Stimulated activated memory B cell treated with anti-CD40 and anti-IgM and Interleukin-4, amounts not matched to agents 10 μg/mL and 1 μg/mL and 100 μg/mL, for 72 hours (primary cell): ENCODE results near the gene CENPQ.
A peak's percentile ranks its signal among the peaks of the same experiment; 100 is the strongest.

ENCODE experiments used
- ATAC-seq: fragments of 150-1000 bp; cut with Tn5 transposase; 2 replicates; pipeline ENCODE4 v1.10.0; 2021
- H3K27ac Mint-ChIP-seq: one replicate; pipeline ENCODE4 v1.8.0; 2022; ENCODE audit warnings: mild to moderate bottlenecking, mixed read lengths
- H3K27me3 Mint-ChIP-seq: one replicate; pipeline ENCODE4 v1.8.0; 2022; ENCODE audit warnings: mixed read lengths
- H3K36me3 Mint-ChIP-seq: one replicate; pipeline ENCODE4 v1.8.0; 2022; ENCODE audit warnings: mixed read lengths
- H3K4me1 Mint-ChIP-seq: one replicate; pipeline ENCODE4 v1.8.0; 2022; ENCODE audit warnings: mixed read lengths
- H3K4me3 Mint-ChIP-seq: one replicate; pipeline ENCODE4 v1.8.0; 2022; ENCODE audit warnings: mild to moderate bottlenecking, moderate library complexity, mixed read lengths
- H3K9me3 Mint-ChIP-seq: one replicate; pipeline ENCODE4 v1.8.0; 2022; ENCODE audit warnings: mixed read lengths

The CENPQ gene

DNA sequence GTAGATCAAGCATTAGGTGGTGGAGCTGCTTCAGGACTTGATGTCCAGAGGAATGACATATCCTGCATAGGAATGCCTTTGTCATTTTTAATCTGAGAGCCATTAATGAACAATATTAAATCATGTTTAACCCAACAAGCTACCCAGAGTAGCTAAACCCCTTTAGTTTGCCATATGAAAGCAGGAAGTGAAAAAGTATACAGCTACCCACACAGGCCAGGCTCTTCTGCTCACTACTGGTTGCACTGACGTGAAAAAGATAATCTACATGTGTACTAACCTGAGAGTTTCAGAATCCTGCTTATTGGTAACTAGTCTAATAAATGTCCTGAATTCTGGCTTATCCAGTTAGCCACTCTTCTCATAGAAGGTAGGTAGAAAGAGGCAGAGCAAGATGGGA lies 56.5 kb downstream of the CENPQ start:
- no peaks in the 10 kb centered on the region for H3K27me3 Mint-ChIP-seq
- H3K9me3 Mint-ChIP-seq, result no peaks in the 10 kb centered on the region
- peak; percentile 60 for ATAC-seq
- H3K36me3 Mint-ChIP-seq, result no peaks in the 10 kb centered on the region
- H3K4me1 Mint-ChIP-seq, result no peaks in the 10 kb centered on the region
- no peak overlapping the region for H3K4me3 Mint-ChIP-seq
- H3K27ac Mint-ChIP-seq, result no peak overlapping the region

DNA sequence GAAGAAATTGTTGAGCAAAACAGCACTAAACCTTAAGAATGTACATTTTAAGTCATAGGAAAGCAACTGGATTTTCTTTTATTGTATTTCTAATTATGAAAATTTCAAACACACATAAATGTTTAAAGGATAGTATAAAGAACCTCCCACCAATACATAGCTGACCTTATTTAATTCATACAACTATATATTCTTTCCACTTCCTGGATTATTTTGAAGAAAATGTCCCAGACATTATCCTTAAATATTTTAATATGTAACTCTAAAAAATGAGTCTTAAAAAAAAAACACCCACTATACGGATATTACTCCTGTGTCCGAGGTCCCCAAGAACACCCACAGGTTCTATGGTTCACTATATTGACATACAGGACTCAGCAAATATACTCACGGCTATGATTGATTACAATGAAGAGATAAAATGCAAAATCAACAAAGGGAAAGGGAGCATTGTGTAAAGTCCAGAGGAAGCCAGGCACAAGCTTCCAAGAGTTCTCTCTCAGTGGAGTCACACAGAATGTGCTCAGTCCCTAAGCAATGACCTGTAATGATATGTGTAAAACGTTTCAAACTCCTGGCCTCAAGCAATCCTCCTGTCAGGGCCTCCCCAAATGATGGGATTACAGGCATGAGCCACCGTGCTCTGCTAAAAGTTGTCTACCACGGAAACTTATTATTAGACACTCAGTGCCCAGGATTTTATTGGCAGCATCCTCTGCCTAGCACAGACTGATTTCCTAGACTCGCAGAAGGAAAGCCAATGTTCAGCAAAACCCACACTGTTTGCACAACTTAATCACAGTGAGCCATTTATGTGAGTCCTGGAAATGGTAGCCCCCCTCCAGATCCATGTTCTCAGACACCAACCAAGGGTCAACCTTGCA lies 59.8 kb downstream of the CENPQ start:
- Mint-ChIP-seq H3K4me3 (no peak overlapping the region), H3K9me3 (no peaks in the 10 kb centered on the region), H3K27ac (no peak overlapping the region), H3K4me1 (no peaks in the 10 kb centered on the region), H3K27me3 (no peaks in the 10 kb centered on the region), H3K36me3 (no peaks in the 10 kb centered on the region)
- no peak for ATAC-seq

DNA sequence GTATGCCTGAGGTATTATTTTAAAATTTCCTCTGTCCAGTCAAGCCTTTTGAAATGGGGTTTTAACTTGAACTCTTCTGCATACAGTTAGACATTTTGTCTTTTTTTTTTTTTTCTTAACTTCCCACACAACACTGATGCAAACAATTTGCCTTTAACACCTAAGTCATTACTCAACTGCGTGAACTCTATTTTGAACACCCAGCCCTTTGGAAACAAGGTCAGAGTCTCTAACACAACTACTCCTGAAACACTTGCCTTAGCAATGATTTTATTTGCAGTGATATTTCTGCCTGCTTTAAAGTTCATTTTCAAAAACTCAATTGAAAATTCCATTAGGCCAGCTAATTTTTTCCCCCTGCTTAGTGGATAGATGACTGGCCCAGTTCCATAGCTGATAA lies 60.7 kb downstream of the CENPQ start:
- no peaks in the 10 kb centered on the region for H3K36me3 Mint-ChIP-seq
- no peak for ATAC-seq
- no peak overlapping the region for H3K27ac Mint-ChIP-seq
- peaks cover 5% of the 10 kb centered on the region for H3K27me3 Mint-ChIP-seq
- no peaks in the 10 kb centered on the region for H3K4me1 Mint-ChIP-seq
- H3K4me3 Mint-ChIP-seq, result no peak overlapping the region
- H3K9me3 Mint-ChIP-seq, result no peaks in the 10 kb centered on the region

DNA sequence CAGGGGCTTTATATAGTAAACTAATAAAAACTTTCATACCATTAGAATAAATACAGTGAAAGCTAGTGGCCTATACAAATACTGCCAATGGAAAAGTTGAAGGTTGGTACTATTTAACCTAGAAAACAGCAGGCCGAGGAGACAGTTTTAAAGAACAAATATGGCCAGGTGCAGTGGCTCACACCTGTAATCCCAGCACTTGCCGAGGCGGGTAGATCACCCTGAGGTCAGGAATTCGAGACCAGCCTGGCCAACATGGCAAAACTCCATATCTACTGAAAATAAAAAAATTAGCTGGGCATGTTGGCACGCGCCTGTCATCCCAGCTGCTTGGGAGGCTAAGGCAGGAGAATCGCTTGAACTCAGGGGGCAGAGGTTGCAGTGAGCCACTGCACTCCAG lies 61.4 kb downstream of the CENPQ start:
- Mint-ChIP-seq H3K27ac (no peak overlapping the region), H3K4me1 (no peaks in the 10 kb centered on the region), H3K9me3 (no peaks in the 10 kb centered on the region), H3K4me3 (no peak overlapping the region), H3K36me3 (no peaks in the 10 kb centered on the region), H3K27me3 (peaks cover 11% of the 10 kb centered on the region)
- no peak for ATAC-seq

DNA sequence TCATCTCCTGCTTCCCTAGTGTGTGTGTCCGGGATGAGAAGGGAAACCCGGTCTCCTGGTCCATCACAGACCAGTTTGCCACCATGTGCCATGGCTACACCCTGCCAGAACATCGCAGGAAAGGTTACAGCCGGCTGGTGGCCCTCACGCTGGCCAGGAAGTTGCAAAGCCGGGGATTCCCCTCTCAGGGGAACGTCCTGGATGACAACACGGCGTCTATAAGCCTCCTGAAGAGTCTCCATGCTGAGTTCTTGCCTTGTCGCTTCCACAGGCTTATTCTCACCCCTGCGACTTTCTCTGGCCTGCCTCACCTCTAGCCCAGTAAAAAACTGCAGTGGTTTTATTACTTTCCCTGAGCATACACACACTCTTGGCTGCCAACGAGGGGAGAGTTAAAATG lies 63.4 kb downstream of the CENPQ start:
- H3K4me3 Mint-ChIP-seq, result no peak overlapping the region
- H3K9me3 Mint-ChIP-seq, result no peaks in the 10 kb centered on the region
- no peak overlapping the region for H3K27ac Mint-ChIP-seq
- no peaks in the 10 kb centered on the region for H3K4me1 Mint-ChIP-seq
- ATAC-seq, result no peak
- H3K36me3 Mint-ChIP-seq, result no peaks in the 10 kb centered on the region
- peaks cover 27% of the 10 kb centered on the region for H3K27me3 Mint-ChIP-seq

DNA sequence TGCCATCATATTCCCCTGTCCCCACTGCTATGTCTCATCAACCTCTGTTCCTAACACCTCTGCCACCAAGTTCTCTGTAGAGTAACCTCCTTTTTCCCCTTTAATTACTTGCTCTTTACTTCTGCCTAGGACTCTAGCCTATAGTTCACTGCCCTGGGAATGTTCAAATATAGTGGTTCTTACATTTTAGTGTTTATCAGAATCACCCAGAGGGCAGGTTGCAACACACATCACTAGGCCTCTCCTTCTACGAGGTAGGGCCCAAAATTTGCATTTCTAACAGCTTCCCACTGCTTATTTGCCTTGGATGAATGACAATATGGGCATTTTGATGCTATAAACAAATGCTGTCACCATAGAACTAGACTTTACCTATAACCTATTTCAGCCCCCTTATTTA lies 64.2 kb downstream of the CENPQ start:
- Mint-ChIP-seq H3K4me3 (no peak overlapping the region), H3K9me3 (no peaks in the 10 kb centered on the region), H3K36me3 (no peaks in the 10 kb centered on the region), H3K27me3 (peaks cover 27% of the 10 kb centered on the region), H3K4me1 (peaks cover 6% of the 10 kb centered on the region), H3K27ac (no peak overlapping the region)
- no peak for ATAC-seq

DNA sequence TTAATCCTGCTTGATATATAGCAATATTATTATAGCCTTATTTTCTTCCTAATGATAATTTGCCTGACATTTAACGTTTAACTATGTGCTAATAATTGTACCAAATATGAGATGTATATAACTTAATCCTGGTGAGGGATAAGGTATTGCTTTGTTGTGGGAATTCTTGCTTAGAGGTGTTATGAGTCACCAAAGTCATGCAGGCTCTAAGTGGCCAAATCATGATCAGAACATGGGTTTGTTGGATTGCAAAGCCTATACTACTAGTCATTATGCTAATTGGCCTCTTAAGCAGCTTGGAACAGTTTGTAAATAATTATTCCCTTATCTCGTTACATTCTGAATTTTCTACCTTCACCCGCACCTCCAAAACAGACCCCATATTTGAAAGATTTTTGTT lies 65.4 kb downstream of the CENPQ start:
- Mint-ChIP-seq H3K36me3 (no peaks in the 10 kb centered on the region), H3K9me3 (no peaks in the 10 kb centered on the region), H3K4me3 (no peak overlapping the region), H3K27ac (no peak overlapping the region), H3K27me3 (peaks cover 27% of the 10 kb centered on the region), H3K4me1 (peaks cover 6% of the 10 kb centered on the region)
- ATAC-seq, result no peak

DNA sequence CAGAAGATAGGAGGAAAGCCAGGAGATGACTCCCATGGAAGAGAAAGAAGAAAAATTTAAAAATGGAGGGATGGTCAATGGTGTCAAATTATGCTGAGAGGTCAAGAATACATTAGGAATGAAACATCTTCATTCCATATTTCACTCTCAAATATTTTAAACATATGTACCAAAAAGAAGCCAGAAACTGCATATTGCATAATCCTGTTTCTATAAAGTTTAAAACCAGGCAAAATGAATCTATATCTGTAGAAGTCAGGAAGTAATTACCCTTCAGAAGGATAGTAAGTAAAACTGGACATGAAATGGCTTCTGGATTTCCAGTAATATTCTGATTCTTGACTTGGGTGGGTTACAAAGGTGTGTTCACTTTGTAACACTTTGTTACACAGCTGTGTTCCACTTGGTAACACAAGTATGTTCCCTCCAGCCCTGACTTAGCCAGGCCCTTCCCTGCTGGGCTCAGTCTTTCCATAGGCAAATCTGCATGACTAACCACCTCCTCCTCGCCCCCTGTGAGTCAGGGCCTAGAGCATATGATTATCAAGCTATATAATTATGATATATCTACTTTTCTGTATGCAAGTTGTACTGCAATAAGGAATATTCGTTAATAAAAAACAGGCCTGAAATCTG lies 67.1 kb downstream of the CENPQ start:
- Mint-ChIP-seq H3K4me3 (no peak overlapping the region), H3K27me3 (peaks cover 27% of the 10 kb centered on the region), H3K4me1 (peaks cover 6% of the 10 kb centered on the region), H3K36me3 (no peaks in the 10 kb centered on the region), H3K27ac (no peak overlapping the region), H3K9me3 (no peaks in the 10 kb centered on the region)
- no peak for ATAC-seq

DNA sequence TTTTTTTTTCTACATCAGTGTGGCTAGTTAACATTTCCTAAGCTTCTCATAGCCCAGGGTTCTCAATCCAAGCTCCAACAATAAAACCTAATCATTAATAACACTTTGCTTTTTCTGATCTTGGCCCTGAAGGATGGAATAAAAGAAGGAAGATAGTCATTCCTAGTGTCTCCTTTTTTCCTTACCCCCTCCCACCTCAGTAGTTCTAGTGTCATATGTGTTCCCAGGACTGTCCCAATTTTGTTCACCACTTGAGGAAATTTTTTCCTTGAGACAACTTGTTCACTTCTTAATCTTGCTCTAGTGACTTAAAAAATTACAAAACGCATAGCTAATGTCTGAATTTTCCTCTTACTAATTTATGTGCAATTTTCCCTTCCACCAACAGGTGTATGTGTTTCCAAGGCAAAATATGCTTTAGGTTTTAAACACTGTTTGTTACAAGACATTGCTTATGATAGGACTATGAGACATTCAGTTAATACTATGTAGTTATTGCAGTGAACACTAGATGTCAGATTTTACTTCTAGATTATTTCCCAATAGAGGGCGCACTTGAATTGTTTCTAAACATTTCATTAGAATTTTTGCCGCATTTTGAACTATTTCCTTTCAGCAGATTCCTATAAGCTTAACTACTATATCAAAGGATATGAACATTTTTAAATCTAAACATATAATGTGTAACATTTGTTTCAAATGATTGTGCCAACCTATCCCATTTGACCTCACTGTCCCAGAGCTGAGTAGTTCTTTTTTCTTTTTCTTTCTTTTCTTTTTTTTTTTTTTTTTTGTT lies 68.8 kb downstream of the CENPQ start:
- Mint-ChIP-seq H3K9me3 (no peaks in the 10 kb centered on the region), H3K4me3 (no peak overlapping the region), H3K36me3 (no peaks in the 10 kb centered on the region), H3K27me3 (peaks cover 27% of the 10 kb centered on the region), H3K27ac (no peak overlapping the region), H3K4me1 (peaks cover 6% of the 10 kb centered on the region)
- no peak for ATAC-seq

DNA sequence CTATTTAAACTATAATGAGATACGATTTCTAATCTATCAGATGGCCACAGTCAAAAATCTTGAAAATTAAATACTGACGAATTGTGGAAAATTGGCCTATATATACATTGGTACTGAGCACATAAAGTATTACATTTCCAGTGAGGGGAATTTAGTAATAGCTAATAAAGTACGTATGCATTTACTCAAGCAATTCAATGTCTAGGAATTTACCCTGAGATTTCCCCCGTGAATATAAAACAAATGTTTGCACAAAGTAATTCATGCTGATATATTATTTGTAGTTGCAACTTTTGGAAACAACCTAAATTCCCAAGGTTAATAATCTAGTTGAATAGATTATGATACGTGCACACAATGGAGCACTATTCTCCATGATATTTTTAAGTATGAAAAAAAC lies 72.6 kb downstream of the CENPQ start:
- Mint-ChIP-seq H3K9me3 (no peaks in the 10 kb centered on the region), H3K27me3 (peaks cover 5% of the 10 kb centered on the region), H3K27ac (no peak overlapping the region), H3K4me3 (no peak overlapping the region), H3K4me1 (peaks cover 6% of the 10 kb centered on the region), H3K36me3 (no peaks in the 10 kb centered on the region)
- no peak for ATAC-seq

DNA sequence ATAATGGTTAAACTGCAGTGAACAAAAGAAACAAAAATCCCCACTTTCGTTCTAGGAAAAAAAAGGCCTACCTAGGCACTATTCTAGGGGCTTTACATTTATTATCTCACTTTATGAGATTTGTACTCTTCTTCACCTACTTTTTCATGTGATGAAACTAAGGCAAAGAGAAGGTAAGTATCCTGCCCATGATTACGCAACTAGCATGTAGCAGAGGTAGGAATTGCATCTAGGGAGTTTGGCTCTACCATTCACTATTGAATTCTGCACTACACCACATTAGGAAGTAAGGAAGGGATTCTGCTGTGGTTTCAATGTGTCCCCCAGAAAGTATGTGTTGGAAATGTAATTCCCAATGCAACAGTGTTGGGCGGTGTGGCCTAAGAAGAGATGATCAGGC lies 75.9 kb downstream of the CENPQ start:
- Mint-ChIP-seq H3K36me3 (no peaks in the 10 kb centered on the region), H3K9me3 (no peaks in the 10 kb centered on the region), H3K4me1 (no peaks in the 10 kb centered on the region), H3K4me3 (no peak overlapping the region), H3K27ac (no peak overlapping the region), H3K27me3 (no peaks in the 10 kb centered on the region)
- no peak for ATAC-seq

DNA sequence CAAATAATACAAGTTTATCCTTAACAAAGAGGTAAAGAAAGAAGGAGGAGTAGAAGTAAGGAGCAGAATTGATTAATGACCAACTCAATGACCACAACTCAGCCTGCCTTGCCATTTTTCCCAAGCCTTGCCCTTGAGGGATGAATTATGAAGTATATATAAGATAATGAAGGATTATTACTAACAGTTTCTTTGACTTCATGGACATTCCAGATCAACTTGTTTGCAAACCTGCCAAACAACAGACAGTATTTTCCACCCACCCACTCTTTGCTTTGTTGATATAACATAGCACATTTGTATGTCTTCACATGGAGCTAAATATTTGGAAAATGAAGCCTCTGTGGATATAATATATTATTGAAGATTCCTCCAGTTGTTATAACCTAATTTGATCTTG lies 77.4 kb downstream of the CENPQ start:
- Mint-ChIP-seq H3K27ac (no peak overlapping the region), H3K4me3 (no peak overlapping the region), H3K4me1 (no peaks in the 10 kb centered on the region), H3K27me3 (no peaks in the 10 kb centered on the region), H3K36me3 (no peaks in the 10 kb centered on the region), H3K9me3 (no peaks in the 10 kb centered on the region)
- no peak for ATAC-seq

DNA sequence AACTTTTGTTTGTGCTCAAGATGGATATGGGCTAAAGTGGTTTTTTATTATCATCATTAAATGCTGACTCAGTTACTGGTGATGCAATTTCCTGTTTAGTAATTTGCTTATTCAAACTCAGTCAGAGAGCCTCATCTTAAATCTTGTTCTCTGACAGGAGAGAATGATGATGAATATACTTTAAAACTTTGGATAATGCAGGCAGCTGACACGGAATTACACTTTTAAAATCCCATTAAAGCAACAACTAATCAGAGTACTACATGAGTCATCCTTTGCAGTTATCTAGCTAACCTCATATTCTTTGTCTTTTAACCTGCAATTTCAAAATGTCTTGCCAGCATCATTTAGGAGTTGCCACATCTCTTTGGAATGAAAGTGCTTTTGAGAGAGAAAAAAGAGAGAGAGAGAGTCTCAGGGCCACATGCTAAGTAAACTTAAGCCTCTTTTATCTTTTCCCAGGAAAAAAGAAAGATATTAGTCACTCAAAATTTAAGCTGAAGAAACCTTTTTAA lies 78.1 kb downstream of the CENPQ start:
- Mint-ChIP-seq H3K27ac (no peak overlapping the region), H3K9me3 (no peaks in the 10 kb centered on the region), H3K4me1 (no peaks in the 10 kb centered on the region), H3K4me3 (no peak overlapping the region), H3K27me3 (no peaks in the 10 kb centered on the region), H3K36me3 (no peaks in the 10 kb centered on the region)
- ATAC-seq, result no peak

DNA sequence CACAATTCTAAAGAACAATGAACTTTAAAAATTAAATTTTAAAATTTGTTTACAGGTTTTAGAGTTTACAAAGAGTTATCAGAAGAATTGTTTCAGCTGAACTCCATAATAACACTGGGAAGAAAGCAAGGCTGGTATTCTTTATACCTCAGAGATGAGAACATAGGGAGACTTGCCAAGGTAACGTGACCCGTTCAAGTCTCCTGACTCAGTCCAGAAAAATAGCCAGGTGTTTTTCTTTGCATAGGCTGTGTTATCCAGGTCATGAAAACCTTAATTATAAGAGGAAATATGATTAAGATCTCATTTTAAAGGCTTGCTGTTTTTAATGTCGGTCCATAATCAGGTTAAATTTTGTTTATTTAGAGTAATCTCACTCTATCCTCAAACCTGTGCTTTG lies 78.8 kb downstream of the CENPQ start:
- Mint-ChIP-seq H3K4me1 (no peaks in the 10 kb centered on the region), H3K4me3 (no peak overlapping the region), H3K36me3 (no peaks in the 10 kb centered on the region), H3K27me3 (no peaks in the 10 kb centered on the region), H3K27ac (no peak overlapping the region), H3K9me3 (no peaks in the 10 kb centered on the region)
- ATAC-seq, result no peak
